Gastroesophageal sphincter (tissue), 3 donors: ENCODE results near the gene PHF23.

Source experiments
- CTCF ChIP-seq, 4 experiments: fragments of 200-600 bp in 2 of 4; fragments of 450-650 bp in 2 of 4; sonication (generic) in 1 of 4; IDR thresholded peaks; one replicate each; pipeline ENCODE4 v1.5.1; 2017 to 2019; ENCODE audit warnings: antibody characterized with exemption in 4 of 4, mild to moderate bottlenecking in 2 of 4, moderate library complexity in 2 of 4
- EP300 ChIP-seq: sonication (generic); formaldehyde crosslinking; IDR thresholded peaks from one replicate; pipeline ENCODE4 v1.6.1; 2017; ENCODE audit warnings: antibody characterized with exemption, mild to moderate bottlenecking
- POLR2A ChIP-seq, 2 donors: fragments of 450-650 bp; IDR thresholded peaks; one replicate each; pipeline ENCODE4 v1.6.1; 2017; ENCODE audit warnings: antibody characterized with exemption in 2 of 2, mild to moderate bottlenecking in 2 of 2, moderate library complexity in 1 of 2

- TF ChIP-seq POLR2A (IDR thresholded peaks at IDR 0.05) = no peak
- TF ChIP-seq EP300 = no peak
- TF ChIP-seq CTCF (IDR thresholded peaks at IDR 0.05) = no peak
Observed at GRCh38 chr17:7237761-7238419, 1.4 kb downstream of the PHF23 start.
